MCF 10A (cell line): Measurements from ENCODE around the gene ABCB6. TPM values are rescaled to one million over a fixed set of nuclear protein-coding genes. Genes with fewer than 3 reads are reported as not detected.
A peak's percentile ranks its signal among the peaks of the same experiment; 100 is the strongest.

Experiments used
- Bru-seq: library from RNA; stranded (reverse); fragments of 400-500 nt; gene quantifications from one replicate; lab custom pipeline; 2021; lab: Mats Ljungman, UMichigan
- BruChase-seq, 2 experiments: library from RNA; stranded (reverse); fragments of 400-500 nt; gene quantifications; one replicate each; lab custom pipeline; 2021; lab: Mats Ljungman, UMichigan
- BruUV-seq: library from RNA; stranded (reverse); fragments of 400-500 nt; replicated peaks from 2 replicates; lab custom pipeline; 2021; lab: Mats Ljungman, UMichigan
- CTCF ChIA-PET: fragments of 300-600 bp; sonication (Branson Sonifier 250); formaldehyde crosslinking; extraction: SDS; loops from one replicate; lab custom pipeline; 2021; ENCODE audit warnings: antibody characterized with exemption, inconsistent platforms; lab: Yijun Ruan, JAX
- POLR2A ChIA-PET: fragments of 300-600, 350-650 bp; sonication (Branson Sonifier 250); formaldehyde crosslinking; extraction: SDS; loops from one replicate; lab custom pipeline; 2020; ENCODE audit warnings: antibody characterized with exemption, inconsistent platforms; lab: Yijun Ruan, JAX
- DNase-seq: peaks from one replicate; pipeline ENCODE4 v3.0.0-alpha.2; 2018; ENCODE audit not compliant: unreplicated experiment
- H3K27ac Mint-ChIP-seq: one replicate; pipeline ENCODE4 v1.8.0; 2022; ENCODE audit warnings: mild to moderate bottlenecking, low read depth, mixed read lengths; ENCODE audit not compliant: unreplicated experiment
- H3K27me3 Mint-ChIP-seq: one replicate; pipeline ENCODE4 v1.8.0; 2022; ENCODE audit warnings: mixed read lengths; ENCODE audit not compliant: insufficient read depth, unreplicated experiment
- H3K36me3 Mint-ChIP-seq: one replicate; pipeline ENCODE4 v1.8.0; 2022; ENCODE audit warnings: mild to moderate bottlenecking, moderate library complexity, mixed read lengths; ENCODE audit not compliant: insufficient read depth, unreplicated experiment
- H3K4me1 Mint-ChIP-seq: one replicate; pipeline ENCODE4 v1.8.0; 2022; ENCODE audit warnings: mixed read lengths; ENCODE audit not compliant: insufficient read depth, unreplicated experiment
- H3K4me3 Mint-ChIP-seq: one replicate; pipeline ENCODE4 v1.8.0; 2022; ENCODE audit warnings: mild to moderate bottlenecking, moderate library complexity, mixed read lengths; ENCODE audit not compliant: unreplicated experiment
- H3K9me3 Mint-ChIP-seq: one replicate; pipeline ENCODE4 v1.8.0; 2022; ENCODE audit warnings: mixed read lengths; ENCODE audit not compliant: unreplicated experiment
- CTCF ChIP-seq: fragments of 200-600 bp; IDR thresholded peaks from one replicate; pipeline ENCODE4 v1.8.0; 2022; ENCODE audit warnings: antibody characterized with exemption, mild to moderate bottlenecking; ENCODE audit not compliant: unreplicated experiment
- intact Hi-C: fragments of 100-400 bp; cut with micrococcal nuclease; formaldehyde crosslinking; loops from 2 replicates; pipeline ENCODE4 v1.14.1; 2022
- long read RNA-seq: library from polyadenylated mRNA; stranded (forward); transcript quantifications from one replicate; pipeline ENCODE4 v2.0.0, GENCODE V29; 2022
- total RNA-seq: library from RNA; stranded (reverse); gene quantifications from 2 replicates; pipeline ENCODE4 v1.2.3, GENCODE V29; 2022

The ABCB6 gene
- total RNA-seq: 13.8 and 18.8 TPM in 2 replicates
- Bru-seq, nascent RNA: percentile 59 among the genes with signal in this experiment
- percentile 88 among the genes with signal in this experiment for BruChase-seq, experiment 1, labeled RNA remaining after a 6-hour chase
- percentile 82 among the genes with signal in this experiment for BruChase-seq, experiment 2, labeled RNA remaining after a 2-hour chase
- long read RNA-seq, transcript ABCB6-201 (19 exons, 3,045 nt): major isoform, 60 of 80 reads
- long read RNA-seq, partial matches to known transcripts: 6 of 80 reads
- long read RNA-seq, other reads (novel, unspliced or antisense): 11 of 80 reads

GRCh38 chr2:219218732-219219701, at the start of gene ABCB6:
ABCB6 (minus strand) TSS chr2:219218958; CDS start chr2:219218673, 285 bp downstream.
- peak; percentile 91 for DNase-seq
- POLR2A ChIA-PET: interaction anchor here (0.8 to 6.3 kb wide), 14 partner anchors 9 to 68 kb away, joined by 3 to 127 read pairs (median 6); partner anchors contain the start of genes ANKZF1, ATG9A, CNPPD1 and DNAJB2
- CTCF ChIA-PET: interaction anchor here (0.7 to 5.2 kb wide), 9 partner anchors 8 to 80 kb away, joined by 3 to 24 read pairs (median 3); partner anchors contain the start of gene TUBA4B
- no peaks in the 10 kb centered on the region for H3K27me3 Mint-ChIP-seq
- H3K4me1 Mint-ChIP-seq: no peaks in the 10 kb centered on the region
- no peak for TF ChIP-seq CTCF
- H3K4me3 Mint-ChIP-seq: peak within 1 kb of the TSS; percentile 82
- peak within 1 kb of the TSS; percentile 83 for H3K27ac Mint-ChIP-seq
- no TSS peak for BruUV-seq
- intact Hi-C loops: loop anchor here (2.0 kb wide), 2 partner anchors 34 to 80 kb away; partner anchors contain the start of genes TUBA4A and TUBA4B
- peaks cover 40% of the 10 kb centered on the region for H3K36me3 Mint-ChIP-seq
- no peaks in the 10 kb centered on the region for H3K9me3 Mint-ChIP-seq

- Mint-ChIP-seq H3K4me3 (no peak overlapping the region), H3K36me3 (no peaks in the 10 kb centered on the region), H3K4me1 (peaks cover 8% of the 10 kb centered on the region), H3K27me3 (no peaks in the 10 kb centered on the region), H3K9me3 (no peaks in the 10 kb centered on the region), H3K27ac (no peak overlapping the region)
- ChIA-PET POLR2A (interaction anchor here (2.9 to 3.1 kb wide), 2 partner anchors 15 to 23 kb away, joined by 12 to 27 read pairs; partner anchors contain the start of genes GLB1L, STK16, TUBA4A and TUBA4B), CTCF (interaction anchor here (1.1 kb wide), 1 partner anchor 8 kb away, joined by 3 read pairs; no protein-coding TSS in a partner anchor)
- intact Hi-C loops: no loop called here
- BruUV-seq: no TSS peak
- no peak for DNase-seq
- TF ChIP-seq CTCF: no peak
Measured at GRCh38 chr2:219268294-219268693, 49.5 kb upstream of the ABCB6 start.

- Mint-ChIP-seq H3K4me1 (peaks cover 7% of the 10 kb centered on the region), H3K27me3 (no peaks in the 10 kb centered on the region), H3K9me3 (no peaks in the 10 kb centered on the region), H3K4me3 (no peak overlapping the region), H3K36me3 (no peaks in the 10 kb centered on the region), H3K27ac (no peak overlapping the region)
- no TSS peak for BruUV-seq
- CTCF ChIA-PET: interaction anchor here (3.7 kb wide), 1 partner anchor 10 kb away, joined by 24 read pairs; no protein-coding TSS in a partner anchor
- POLR2A ChIA-PET: interaction anchor here (0.5 to 1.2 kb wide), 3 partner anchors 13 to 259 kb away, joined by 3 to 9 read pairs (median 3); partner anchors contain the start of genes ANKZF1, ATG9A and TUBA4A
- DNase-seq: no peak
- TF ChIP-seq CTCF: no peak
- intact Hi-C loops: no loop called here
Measured at GRCh38 chr2:219266886-219267285, 48.1 kb upstream of the ABCB6 start.
